Measurements from ENCODE around the gene TLR5.

Gene TLR5

GRCh38 chr1:223087291-223088255 is 55.5 kb downstream of the TLR5 start:
- Histone ChIP-seq H3K4ac (ENCODE audit: low read depth, low read length) (no peak overlapping the region), H3K4me1 (ENCODE audit: control insufficient read depth, low read depth, low read length) (no peaks in the 10 kb centered on the region), H2BK15ac (replicated peaks; ENCODE audit: low read depth) (no peak overlapping the region), H3K56ac (ENCODE audit: low read length) (no peak overlapping the region), H2BK120ac (ENCODE audit: low read depth, low read length) (no peak overlapping the region), H3K18ac (ENCODE audit: low read length) (no peak overlapping the region), H3K36me3 (ENCODE audit: control insufficient read depth, insufficient read depth, low read length) (no peaks in the 10 kb centered on the region), H3K4me3 (ENCODE audit: low read length) (no peak overlapping the region), H3K4me2 (ENCODE audit: low read length) (no peak overlapping the region), H2AK5ac (ENCODE audit: low read length) (no peak overlapping the region), H3K27me3 (ENCODE audit: insufficient read depth, low read length, poor library complexity) (no peaks in the 10 kb centered on the region), H3K23ac (ENCODE audit: low read length) (no peak overlapping the region), H4K8ac (ENCODE audit: low read depth, low read length) (no peak overlapping the region), H2BK5ac (ENCODE audit: low read length) (no peak overlapping the region), H3K27ac (ENCODE audit: low read depth, low read length) (no peak overlapping the region), H3K79me1 (ENCODE audit: low read length) (no peaks in the 10 kb centered on the region), H3K79me2 (ENCODE audit: control insufficient read depth, insufficient read depth, low read length) (no peaks in the 10 kb centered on the region), H4K5ac (ENCODE audit: low read length) (no peak overlapping the region), H3K9ac (ENCODE audit: low read length) (no peak overlapping the region)
- WGBS (ENCODE audit: extremely low coverage, insufficient coverage, low lambda C conversion rate), result no CpG with 5 or more reads among the region's 10 CpGs
- no peak for DNase-seq

GRCh38 chr1:223084464-223084866 is 58.6 kb downstream of the TLR5 start:
- Histone ChIP-seq H3K23ac (ENCODE audit: low read length) (no peak overlapping the region), H3K4me3 (ENCODE audit: low read length) (no peak overlapping the region), H3K79me1 (ENCODE audit: low read length) (no peaks in the 10 kb centered on the region), H3K4me2 (ENCODE audit: low read length) (no peak overlapping the region), H2BK15ac (replicated peaks; ENCODE audit: low read depth) (no peak overlapping the region), H3K4ac (ENCODE audit: low read depth, low read length) (no peak overlapping the region), H2BK5ac (ENCODE audit: low read length) (no peak overlapping the region), H3K4me1 (ENCODE audit: control insufficient read depth, low read depth, low read length) (no peaks in the 10 kb centered on the region), H3K36me3 (ENCODE audit: control insufficient read depth, insufficient read depth, low read length) (no peaks in the 10 kb centered on the region), H2AK5ac (ENCODE audit: low read length) (no peak overlapping the region), H2BK120ac (ENCODE audit: low read depth, low read length) (no peak overlapping the region), H3K27ac (ENCODE audit: low read depth, low read length) (no peak overlapping the region), H3K9ac (ENCODE audit: low read length) (no peak overlapping the region), H3K27me3 (ENCODE audit: insufficient read depth, low read length, poor library complexity) (no peaks in the 10 kb centered on the region), H3K56ac (ENCODE audit: low read length) (no peak overlapping the region), H3K18ac (ENCODE audit: low read length) (no peak overlapping the region), H3K79me2 (ENCODE audit: control insufficient read depth, insufficient read depth, low read length) (no peaks in the 10 kb centered on the region), H4K5ac (ENCODE audit: low read length) (no peak overlapping the region), H4K8ac (ENCODE audit: low read depth, low read length) (no peak overlapping the region)
- no CpG with 5 or more reads among the region's 8 CpGs for WGBS (ENCODE audit: extremely low coverage, insufficient coverage, low lambda C conversion rate)
- DNase-seq, result no peak

GRCh38 chr1:223083831-223084230 is 59.2 kb downstream of the TLR5 start:
- WGBS (ENCODE audit: extremely low coverage, insufficient coverage, low lambda C conversion rate), result no CpG with 5 or more reads among the region's 15 CpGs
- Histone ChIP-seq H2BK5ac (ENCODE audit: low read length) (no peak overlapping the region), H3K79me1 (ENCODE audit: low read length) (no peaks in the 10 kb centered on the region), H3K18ac (ENCODE audit: low read length) (no peak overlapping the region), H3K36me3 (ENCODE audit: control insufficient read depth, insufficient read depth, low read length) (no peaks in the 10 kb centered on the region), H3K27ac (ENCODE audit: low read depth, low read length) (no peak overlapping the region), H2AK5ac (ENCODE audit: low read length) (no peak overlapping the region), H2BK15ac (replicated peaks; ENCODE audit: low read depth) (no peak overlapping the region), H2BK120ac (ENCODE audit: low read depth, low read length) (no peak overlapping the region), H3K4ac (ENCODE audit: low read depth, low read length) (no peak overlapping the region), H3K4me3 (ENCODE audit: low read length) (no peak overlapping the region), H3K27me3 (ENCODE audit: insufficient read depth, low read length, poor library complexity) (no peaks in the 10 kb centered on the region), H3K79me2 (ENCODE audit: control insufficient read depth, insufficient read depth, low read length) (no peaks in the 10 kb centered on the region), H3K23ac (ENCODE audit: low read length) (no peak overlapping the region), H3K56ac (ENCODE audit: low read length) (peak overlapping the region; percentile 10), H3K9ac (ENCODE audit: low read length) (no peak overlapping the region), H3K4me2 (ENCODE audit: low read length) (no peak overlapping the region), H4K5ac (ENCODE audit: low read length) (no peak overlapping the region), H4K8ac (ENCODE audit: low read depth, low read length) (no peak overlapping the region), H3K4me1 (ENCODE audit: control insufficient read depth, low read depth, low read length) (no peaks in the 10 kb centered on the region)
- DNase-seq, result no peak

- Histone ChIP-seq H2BK120ac (ENCODE audit: low read depth, low read length) (no peak overlapping the region), H4K8ac (ENCODE audit: low read depth, low read length) (no peak overlapping the region), H3K4me1 (ENCODE audit: control insufficient read depth, low read depth, low read length) (no peaks in the 10 kb centered on the region), H3K4me2 (ENCODE audit: low read length) (no peak overlapping the region), H3K27ac (ENCODE audit: low read depth, low read length) (no peak overlapping the region), H3K36me3 (ENCODE audit: control insufficient read depth, insufficient read depth, low read length) (no peaks in the 10 kb centered on the region), H3K79me1 (ENCODE audit: low read length) (no peaks in the 10 kb centered on the region), H4K5ac (ENCODE audit: low read length) (no peak overlapping the region), H3K4me3 (ENCODE audit: low read length) (no peak overlapping the region), H2AK5ac (ENCODE audit: low read length) (no peak overlapping the region), H3K18ac (ENCODE audit: low read length) (no peak overlapping the region), H3K27me3 (ENCODE audit: insufficient read depth, low read length, poor library complexity) (no peaks in the 10 kb centered on the region), H3K23ac (ENCODE audit: low read length) (no peak overlapping the region), H2BK5ac (ENCODE audit: low read length) (no peak overlapping the region), H3K79me2 (ENCODE audit: control insufficient read depth, insufficient read depth, low read length) (no peaks in the 10 kb centered on the region), H3K9ac (ENCODE audit: low read length) (no peak overlapping the region), H3K4ac (ENCODE audit: low read depth, low read length) (no peak overlapping the region), H2BK15ac (replicated peaks; ENCODE audit: low read depth) (no peak overlapping the region), H3K56ac (ENCODE audit: low read length) (no peak overlapping the region)
- no CpG with 5 or more reads among the region's 8 CpGs for WGBS (ENCODE audit: extremely low coverage, insufficient coverage, low lambda C conversion rate)
- DNase-seq, result no peak
Observed at GRCh38 chr1:223082914-223083313, 60.1 kb downstream of the TLR5 start.

GRCh38 chr1:223081181-223081994 is 61.7 kb downstream of the TLR5 start:
- Histone ChIP-seq H4K8ac (ENCODE audit: low read depth, low read length) (no peak overlapping the region), H3K18ac (ENCODE audit: low read length) (no peak overlapping the region), H3K36me3 (ENCODE audit: control insufficient read depth, insufficient read depth, low read length) (no peaks in the 10 kb centered on the region), H2BK5ac (ENCODE audit: low read length) (no peak overlapping the region), H3K79me1 (ENCODE audit: low read length) (no peaks in the 10 kb centered on the region), H3K4me2 (ENCODE audit: low read length) (no peak overlapping the region), H3K4me3 (ENCODE audit: low read length) (no peak overlapping the region), H3K27ac (ENCODE audit: low read depth, low read length) (peak overlapping the region; percentile 62), H3K79me2 (ENCODE audit: control insufficient read depth, insufficient read depth, low read length) (no peaks in the 10 kb centered on the region), H3K9ac (ENCODE audit: low read length) (peak overlapping the region; percentile 4), H3K23ac (ENCODE audit: low read length) (no peak overlapping the region), H3K4ac (ENCODE audit: low read depth, low read length) (no peak overlapping the region), H2AK5ac (ENCODE audit: low read length) (no peak overlapping the region), H3K4me1 (ENCODE audit: control insufficient read depth, low read depth, low read length) (no peaks in the 10 kb centered on the region), H3K56ac (ENCODE audit: low read length) (peak overlapping the region; percentile 67), H2BK15ac (replicated peaks; ENCODE audit: low read depth) (no peak overlapping the region), H3K27me3 (ENCODE audit: insufficient read depth, low read length, poor library complexity) (no peaks in the 10 kb centered on the region), H4K5ac (ENCODE audit: low read length) (no peak overlapping the region), H2BK120ac (ENCODE audit: low read depth, low read length) (no peak overlapping the region)
- peak; percentile 100 for DNase-seq
- no CpG with 5 or more reads among the region's 33 CpGs for WGBS (ENCODE audit: extremely low coverage, insufficient coverage, low lambda C conversion rate)
